ENCODE data around the gene MCTP1.

MCTP1 gene

GRCh38 chr5:94705427-94705826 is 579.5 kb downstream of the MCTP1 start:
- no peak for DNase-seq (ENCODE audit: low read depth, low spot score)

- no peak for DNase-seq (ENCODE audit: low read depth, low spot score)
Observed at GRCh38 chr5:94702729-94703128, 582.2 kb downstream of the MCTP1 start.

- no peak for DNase-seq (ENCODE audit: low read depth, low spot score)
Observed at GRCh38 chr5:94700592-94700991, 584.3 kb downstream of the MCTP1 start.

GRCh38 chr5:94699562-94699961 is 585.3 kb downstream of the MCTP1 start:
- no peak for DNase-seq (ENCODE audit: low read depth, low spot score)

GRCh38 chr5:94698197-94698596 is 586.7 kb downstream of the MCTP1 start:
- no peak for DNase-seq (ENCODE audit: low read depth, low spot score)

GRCh38 chr5:94694671-94695070 is 590.2 kb downstream of the MCTP1 start:
- DNase-seq (ENCODE audit: low read depth, low spot score), result no peak

GRCh38 chr5:94693845-94694370 is 591.0 kb downstream of the MCTP1 start:
- DNase-seq (ENCODE audit: low read depth, low spot score), result no peak

GRCh38 chr5:94693043-94693822 is 591.7 kb downstream of the MCTP1 start:
- DNase-seq (ENCODE audit: low read depth, low spot score), result no peak

- DNase-seq (ENCODE audit: low read depth, low spot score), result no peak
Observed at GRCh38 chr5:94692581-94692980, 592.3 kb downstream of the MCTP1 start.

GRCh38 chr5:94691949-94692348 is 592.9 kb downstream of the MCTP1 start:
- DNase-seq (ENCODE audit: low read depth, low spot score), result peak; percentile 56

- DNase-seq (ENCODE audit: low read depth, low spot score), result no peak
Observed at GRCh38 chr5:94691291-94691690, 593.6 kb downstream of the MCTP1 start.

- no peak for DNase-seq (ENCODE audit: low read depth, low spot score)
Observed at GRCh38 chr5:94690778-94691177, 594.1 kb downstream of the MCTP1 start.

- DNase-seq (ENCODE audit: low read depth, low spot score), result no peak
Observed at GRCh38 chr5:94689908-94690307, 595.0 kb downstream of the MCTP1 start.

GRCh38 chr5:94682814-94683520 is 601.9 kb downstream of the MCTP1 start:
- DNase-seq (ENCODE audit: low read depth, low spot score), result no peak

GRCh38 chr5:94675965-94676618 is 608.8 kb downstream of the MCTP1 start:
- DNase-seq (ENCODE audit: low read depth, low spot score), result no peak

- DNase-seq (ENCODE audit: low read depth, low spot score), result no peak
Observed at GRCh38 chr5:94674490-94675382, 610.2 kb downstream of the MCTP1 start.

- DNase-seq (ENCODE audit: low read depth, low spot score), result no peak
Observed at GRCh38 chr5:94672746-94673145, 612.1 kb downstream of the MCTP1 start.

- DNase-seq (ENCODE audit: low read depth, low spot score), result no peak
Observed at GRCh38 chr5:94670726-94671125, 614.2 kb downstream of the MCTP1 start.

GRCh38 chr5:94667937-94668336 is 617.0 kb downstream of the MCTP1 start:
- DNase-seq (ENCODE audit: low read depth, low spot score), result no peak

- DNase-seq (ENCODE audit: low read depth, low spot score), result no peak
Observed at GRCh38 chr5:94661086-94661485, 623.8 kb downstream of the MCTP1 start.

GRCh38 chr5:94660506-94660905 is 624.4 kb downstream of the MCTP1 start:
- DNase-seq (ENCODE audit: low read depth, low spot score), result no peak

Data from smooth muscle cell of the brain vasculature (primary cell).